GM10248 (cell line): ENCODE results near the gene SYTL5.
A peak's percentile ranks its signal among the peaks of the same experiment; 100 is the strongest.
"Not testable (repeated sequence)": the region's sequence is repeated elsewhere in the genome, so short reads cannot be mapped to it uniquely, and the experiment has no call there.

Experiments
- CTCF ChIA-PET: fragments of 300-600 bp; sonication (Branson Sonifier 250); formaldehyde crosslinking; extraction: SDS; loops from one replicate; lab custom pipeline; 2021; ENCODE audit warnings: antibody characterized with exemption; lab: Yijun Ruan, JAX
- POLR2A ChIA-PET: fragments of 350-650 bp; sonication (Branson Sonifier 250); formaldehyde crosslinking; extraction: SDS; loops from one replicate; lab custom pipeline; 2020; ENCODE audit warnings: antibody characterized with exemption; lab: Yijun Ruan, JAX
- DNase-seq: peaks from one replicate; pipeline ENCODE4 v3.0.0; 2012; ENCODE audit errors: extremely low spot score
- CTCF ChIP-seq: IDR thresholded peaks from 2 replicates; pipeline ENCODE4 v1.5.1; 2012; ENCODE audit warnings: mild to moderate bottlenecking, low read depth; ENCODE audit errors: extremely low read depth, missing control alignments, control extremely low read depth

SYTL5 gene

DNA sequence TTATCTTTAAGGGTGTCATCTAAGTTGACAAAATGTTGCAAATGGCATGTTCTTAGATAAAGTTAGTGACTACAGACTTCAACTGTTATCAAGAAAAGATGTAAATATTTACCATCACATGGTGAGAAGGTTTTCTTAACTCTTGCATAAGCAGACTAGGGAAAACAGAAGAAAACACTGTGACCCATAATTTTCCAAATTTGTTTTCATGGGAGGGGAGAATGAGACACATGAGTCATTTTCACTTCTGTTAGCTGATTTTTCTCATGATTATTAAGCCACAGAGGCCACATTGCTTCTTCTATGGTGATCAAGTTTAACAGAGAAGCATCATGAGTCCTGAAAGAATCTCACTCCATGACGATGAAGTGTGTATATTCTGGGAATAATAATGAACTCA lies 30.2 kb upstream of the SYTL5 start:
- CTCF ChIA-PET: no interaction called here
- no peak for DNase-seq
- TF ChIP-seq CTCF: no peak
- POLR2A ChIA-PET: no interaction called here

DNA sequence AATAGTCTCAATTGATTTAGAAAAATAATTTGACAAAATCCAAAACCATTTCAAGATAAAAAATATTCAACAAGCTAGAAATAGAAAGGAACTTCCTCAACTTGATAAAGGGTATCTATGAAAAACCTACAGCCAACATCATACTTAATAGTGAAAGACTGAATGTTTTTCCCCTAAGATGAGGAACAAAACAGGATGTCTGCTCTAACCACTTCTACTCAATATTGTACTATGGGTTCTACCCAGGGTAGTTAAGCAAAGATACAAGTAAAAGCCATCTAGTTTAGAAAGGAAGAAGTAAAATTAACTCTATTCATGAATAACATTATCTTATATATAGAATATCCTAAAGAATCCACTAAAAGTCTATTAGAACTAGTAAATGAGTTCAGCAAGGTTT lies 21.5 kb upstream of the SYTL5 start:
- TF ChIP-seq CTCF: no peak
- POLR2A ChIA-PET: no interaction called here
- CTCF ChIA-PET: no interaction called here
- no peak for DNase-seq

- no peak for DNase-seq
- POLR2A ChIA-PET: no interaction called here
- CTCF ChIA-PET: no interaction called here
- no peak for TF ChIP-seq CTCF
Observed at GRCh38 chrX:37986893-37987292, 19.5 kb upstream of the SYTL5 start.

DNA sequence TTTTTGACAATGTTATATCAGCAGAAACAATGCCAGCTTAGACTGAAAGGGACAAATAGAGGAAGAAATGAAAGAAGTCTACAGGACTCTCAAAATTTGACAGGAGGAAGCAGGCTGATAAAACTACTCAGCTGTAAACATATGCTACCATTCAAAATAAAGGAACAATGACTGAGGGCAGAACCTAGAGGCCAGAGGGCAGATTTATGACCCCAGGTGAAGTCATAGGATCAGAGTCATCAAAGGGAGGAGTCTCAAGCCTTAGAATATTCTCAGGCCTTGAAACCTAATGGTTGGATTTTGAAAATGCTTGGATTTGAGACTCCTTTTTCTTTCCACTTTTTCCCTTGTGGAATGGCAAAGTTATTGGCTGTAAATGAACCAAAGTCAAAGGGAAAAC lies 17.0 kb upstream of the SYTL5 start:
- ChIA-PET CTCF (no interaction called here), POLR2A (no interaction called here)
- DNase-seq: no peak
- TF ChIP-seq CTCF: no peak

- DNase-seq, POLR2A ChIA-PET, CTCF ChIA-PET: not testable (repeated sequence)
Observed at GRCh38 chrX:37991303-37991702, 15.1 kb upstream of the SYTL5 start.

DNA sequence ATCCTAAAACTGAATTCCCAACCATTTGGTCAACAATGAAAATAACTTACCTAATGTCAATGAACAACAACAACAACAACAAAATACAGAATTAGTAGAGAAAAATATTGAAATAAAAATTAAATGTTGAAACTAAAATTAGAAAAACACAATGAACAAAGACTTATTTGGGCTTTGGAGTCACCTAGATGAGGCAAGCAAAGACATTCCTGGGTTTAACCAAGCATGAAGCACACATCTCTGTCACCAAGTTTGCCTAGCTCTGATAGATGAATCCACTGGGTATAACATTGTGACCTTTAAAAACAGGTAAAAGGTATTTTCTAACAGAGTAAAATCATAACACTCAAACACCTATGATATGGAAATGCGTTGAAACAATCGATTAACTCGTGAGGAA lies 13.2 kb upstream of the SYTL5 start:
- DNase-seq: no peak
- CTCF ChIA-PET: interaction anchor here (1.9 kb wide), 1 partner anchor 15 kb away, joined by 6 read pairs; no protein-coding TSS in a partner anchor
- POLR2A ChIA-PET: no interaction called here
- TF ChIP-seq CTCF: no peak

DNA sequence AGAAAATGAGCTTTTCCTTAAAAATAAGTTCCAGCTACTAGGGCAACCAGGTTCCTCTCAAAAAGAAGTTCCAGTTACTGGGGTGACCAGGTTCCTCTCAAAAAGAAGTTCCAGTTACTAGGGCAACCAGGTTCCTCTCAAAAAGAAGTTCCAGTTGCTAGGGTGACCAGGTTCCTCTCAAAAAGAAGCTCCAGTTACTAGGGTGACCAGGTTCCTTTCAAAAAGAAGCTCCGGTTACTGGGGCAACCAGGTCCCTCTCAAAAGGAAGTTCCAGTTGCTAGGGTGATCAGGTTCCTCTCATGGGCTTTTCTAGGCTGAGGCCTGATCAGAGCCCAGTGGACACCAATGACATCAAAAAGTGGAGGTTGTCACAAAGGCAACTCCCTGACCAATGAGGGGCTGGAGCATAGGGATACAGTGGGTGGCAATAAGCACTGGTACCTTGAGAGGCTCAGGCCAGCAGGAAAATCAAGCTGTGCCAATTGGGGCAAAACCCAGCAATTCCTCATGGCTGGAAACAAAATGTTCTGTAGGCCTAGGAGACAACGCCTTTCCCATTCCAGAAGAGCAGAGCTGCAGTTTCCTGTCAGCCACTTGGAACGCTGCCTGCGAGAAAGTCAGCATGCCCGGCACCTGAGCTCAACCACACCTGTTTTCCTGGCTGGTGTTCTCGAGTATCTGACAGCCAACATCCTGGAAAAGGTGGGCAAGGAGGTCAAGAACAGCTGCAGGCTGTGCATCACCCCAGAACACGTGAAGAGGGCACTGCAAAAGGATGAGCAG lies 12.3 kb upstream of the SYTL5 start:
- TF ChIP-seq CTCF: no peak
- ChIA-PET POLR2A (no interaction called here), CTCF (interaction anchor here (1.9 kb wide), 1 partner anchor 14 kb away, joined by 6 read pairs; no protein-coding TSS in a partner anchor)
- peak; percentile 29 for DNase-seq
